Heart left ventricle (tissue), 13 donors: ENCODE data around the gene MC2R.

Source experiments
- POLR2A ChIP-seq, 2 donors: fragments of 450-650 bp; IDR thresholded peaks; one replicate each; pipeline ENCODE4 v1.6.1; 2017; ENCODE audit warnings: antibody characterized with exemption in 2 of 2, mild to moderate bottlenecking in 2 of 2, moderate library complexity in 2 of 2
- TF ChIP-seq, protein P1 (sequence below), 12 donors: fragments of 200-600 bp; sonication (generic) in 4 of 12; IDR thresholded peaks; one replicate each; pipeline versions ENCODE4 v1.5.0 to v1.8.0; 2018 to 2022; ENCODE audit warnings: antibody characterized with exemption in 12 of 12, mild to moderate bottlenecking in 5 of 12
- donor health status: ischemic (EF 13 %, LVEDD 7.1; RV severe dilation, severe dysfunction).
- donor health status: DM: no; HTN: yes; CAD: no.
- donor health status: DM: no; HTN: no; CAD: no.
- donor health status: ischemic (EF 25% LVEDD 6.9; RV normal size, moderate dysfunction).
- donor health status: ischemic (EF 25% LVEDD 5.7; RV mildly dilated, moderate dysfunction).
- donor health status: ischemic (EF 35%, LVEDD 5.7; RV mildly dilated, moderate dysfunction).
- donor health status: nonischemic (EF 11% LVEDD 7.7; RV severe dilation, severe dysfunction).
- donor health status: DM: yes; HTN: yes; CAD: no.
- donor health status: PGD.
- donor health status: ischemic (EF 29% LVEDD 5.4; RV normal size, mild dysfunction).
- donor health status: nonischemic (EF 23%, LVEDD 6.1; RV moderate dilation, normal function).

DNA sequence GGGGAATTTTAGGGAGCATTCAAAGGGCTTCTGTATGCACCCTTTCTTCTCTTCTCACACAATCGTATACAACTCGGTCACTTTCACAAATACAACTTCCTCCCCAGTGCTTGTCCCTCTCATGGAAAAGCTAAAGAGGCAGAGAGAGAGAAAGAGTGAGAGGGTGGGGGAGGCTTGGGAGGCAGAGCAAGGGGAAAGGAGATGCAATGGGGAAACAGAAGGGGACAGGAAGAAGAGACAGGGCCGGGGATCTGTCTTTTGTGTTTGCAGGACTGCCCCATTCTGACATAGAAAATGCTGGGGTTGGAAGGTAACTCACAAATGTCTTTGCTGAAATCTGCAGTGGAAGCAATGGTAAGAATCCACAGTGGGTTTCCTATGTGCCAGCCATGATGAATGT is 2.1 kb upstream of the MC2R start:
- TF ChIP-seq, protein P1, sequence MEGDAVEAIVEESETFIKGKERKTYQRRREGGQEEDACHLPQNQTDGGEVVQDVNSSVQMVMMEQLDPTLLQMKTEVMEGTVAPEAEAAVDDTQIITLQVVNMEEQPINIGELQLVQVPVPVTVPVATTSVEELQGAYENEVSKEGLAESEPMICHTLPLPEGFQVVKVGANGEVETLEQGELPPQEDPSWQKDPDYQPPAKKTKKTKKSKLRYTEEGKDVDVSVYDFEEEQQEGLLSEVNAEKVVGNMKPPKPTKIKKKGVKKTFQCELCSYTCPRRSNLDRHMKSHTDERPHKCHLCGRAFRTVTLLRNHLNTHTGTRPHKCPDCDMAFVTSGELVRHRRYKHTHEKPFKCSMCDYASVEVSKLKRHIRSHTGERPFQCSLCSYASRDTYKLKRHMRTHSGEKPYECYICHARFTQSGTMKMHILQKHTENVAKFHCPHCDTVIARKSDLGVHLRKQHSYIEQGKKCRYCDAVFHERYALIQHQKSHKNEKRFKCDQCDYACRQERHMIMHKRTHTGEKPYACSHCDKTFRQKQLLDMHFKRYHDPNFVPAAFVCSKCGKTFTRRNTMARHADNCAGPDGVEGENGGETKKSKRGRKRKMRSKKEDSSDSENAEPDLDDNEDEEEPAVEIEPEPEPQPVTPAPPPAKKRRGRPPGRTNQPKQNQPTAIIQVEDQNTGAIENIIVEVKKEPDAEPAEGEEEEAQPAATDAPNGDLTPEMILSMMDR (IDR thresholded peaks at IDR 0.05): no peak
- TF ChIP-seq POLR2A (IDR thresholded peaks at IDR 0.05): no peak
